Stimulated activated naive CD4-positive, alpha-beta T cell (primary cell): ENCODE results near the gene OR4C15.

Experiments
- DNase-seq, 6 experiments: peaks; one replicate each; lab custom pipeline; 2025; lab: John Stamatoyannopoulos, UW

Gene OR4C15

GRCh38 chr11:55554169-55554568 is at the start of gene OR4C15:
Gene OR4C15, plus strand, starts transcription at chr11:55554469. Its CDS starts 0 bp downstream, at chr11:55554469.
- no peak for DNase-seq

GRCh38 chr11:55571828-55572227 is 17.6 kb downstream of the OR4C15 start, which contains the start of gene OR4C16:
Gene OR4C16, plus strand, starts transcription at chr11:55572128. Its CDS starts 0 bp downstream, at chr11:55572128.
- DNase-seq = no peak

DNA sequence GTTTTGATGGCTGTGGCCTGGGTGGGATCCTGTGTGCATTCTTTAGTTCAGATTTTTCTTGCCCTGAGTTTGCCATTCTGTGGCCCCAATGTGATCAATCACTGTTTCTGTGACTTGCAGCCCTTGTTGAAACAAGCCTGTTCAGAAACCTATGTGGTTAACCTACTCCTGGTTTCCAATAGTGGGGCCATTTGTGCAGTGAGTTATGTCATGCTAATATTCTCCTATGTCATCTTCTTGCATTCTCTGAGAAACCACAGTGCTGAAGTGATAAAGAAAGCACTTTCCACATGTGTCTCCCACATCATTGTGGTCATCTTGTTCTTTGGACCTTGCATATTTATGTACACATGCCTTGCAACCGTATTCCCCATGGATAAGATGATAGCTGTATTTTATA is 18.3 kb downstream of the OR4C15 start:
- no peak for DNase-seq
